ENCODE measurements around the gene MYH9. TPM values are rescaled to one million over a fixed set of nuclear protein-coding genes. Genes with fewer than 3 reads are reported as not detected.

The MYH9 gene
- total RNA-seq, 2 experiments from 2014 or later: 112 to 223 TPM

DNA sequence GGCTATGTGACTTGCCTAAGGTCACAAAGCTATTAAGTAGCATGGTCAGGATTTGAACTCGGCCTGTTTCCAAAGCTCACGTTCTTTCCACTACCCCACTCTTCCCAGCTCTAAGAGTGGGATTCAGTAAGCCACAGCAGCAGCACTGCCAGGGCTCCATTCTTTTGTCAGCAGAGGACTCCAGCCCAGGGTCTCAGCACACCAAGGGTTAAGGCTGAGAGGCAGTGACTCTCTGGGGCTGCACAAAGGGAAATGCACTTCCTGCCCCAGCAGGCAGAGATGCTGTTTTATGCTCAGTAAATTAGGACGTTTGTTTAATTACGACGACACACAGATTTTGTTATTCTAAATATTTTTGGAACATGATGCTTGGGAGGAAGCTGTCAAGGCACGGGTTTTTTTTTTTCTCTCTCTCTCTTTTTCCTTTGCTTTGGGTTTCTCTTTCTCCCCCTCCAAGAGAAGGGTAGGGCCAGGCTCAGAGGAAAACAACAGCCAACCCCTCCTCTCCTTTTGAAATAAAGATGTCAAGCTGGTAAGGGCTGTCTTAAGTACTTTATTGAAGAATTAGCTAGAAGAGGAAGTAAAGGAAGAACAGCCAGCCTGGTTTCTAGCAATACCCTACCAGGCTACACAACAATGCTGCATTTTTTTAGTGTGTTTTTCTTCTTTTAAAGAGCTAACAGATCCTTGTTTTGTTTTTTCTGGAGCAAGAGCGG lies 2.8 kb downstream of the MYH9 start:
- Histone ChIP-seq H4K20me1 (ENCODE audit: insufficient read depth, low read length) (peaks cover 24% of the 10 kb centered on the region), H2AFZ (ENCODE audit: low read length) (no peak overlapping the region), H3K36me3 (ENCODE audit: insufficient read depth, low read length) (peaks cover 46% of the 10 kb centered on the region), H3K9me2 (ENCODE audit: insufficient read depth, low read length) (no peaks in the 10 kb centered on the region), H3K79me2 (ENCODE audit: insufficient read depth, low read depth, low read length) (peaks cover 86% of the 10 kb centered on the region), H3K9me3 (ENCODE audit: low read length) (no peaks in the 10 kb centered on the region), H3K4me1 (ENCODE audit: insufficient read depth, low read length, poor library complexity, severe bottlenecking) (peaks cover 70% of the 10 kb centered on the region), H3K27ac (ENCODE audit: low read depth, low read length, poor library complexity, severe bottlenecking) (peak overlapping the region; percentile 93), H3K4me3 (ENCODE audit: low read depth, low read length, poor library complexity, severe bottlenecking) (peak overlapping the region; percentile 86), H3K4me2 (ENCODE audit: low read length) (peak overlapping the region; percentile 97)
- ChIA-PET CTCF (ENCODE audit: unreplicated experiment) (no interaction called here), POLR2A (interaction anchor here (0.7 to 1.3 kb wide), 3 partner anchors 20 to 101 kb away, joined by 3 to 4 read pairs (median 3); no protein-coding TSS in a partner anchor)
- BruUV-seq (replicated peaks): TSS peak; percentile 55
- DNase-seq (ENCODE audit: low spot score): peak; percentile 79
- intact Hi-C loops (cut with micrococcal nuclease; ENCODE audit: unreplicated experiment): loop anchor here (1.0 to 5.0 kb wide), 4 partner anchors 53 to 368 kb away; no protein-coding TSS in a partner anchor
- TF ChIP-seq, protein P1, sequence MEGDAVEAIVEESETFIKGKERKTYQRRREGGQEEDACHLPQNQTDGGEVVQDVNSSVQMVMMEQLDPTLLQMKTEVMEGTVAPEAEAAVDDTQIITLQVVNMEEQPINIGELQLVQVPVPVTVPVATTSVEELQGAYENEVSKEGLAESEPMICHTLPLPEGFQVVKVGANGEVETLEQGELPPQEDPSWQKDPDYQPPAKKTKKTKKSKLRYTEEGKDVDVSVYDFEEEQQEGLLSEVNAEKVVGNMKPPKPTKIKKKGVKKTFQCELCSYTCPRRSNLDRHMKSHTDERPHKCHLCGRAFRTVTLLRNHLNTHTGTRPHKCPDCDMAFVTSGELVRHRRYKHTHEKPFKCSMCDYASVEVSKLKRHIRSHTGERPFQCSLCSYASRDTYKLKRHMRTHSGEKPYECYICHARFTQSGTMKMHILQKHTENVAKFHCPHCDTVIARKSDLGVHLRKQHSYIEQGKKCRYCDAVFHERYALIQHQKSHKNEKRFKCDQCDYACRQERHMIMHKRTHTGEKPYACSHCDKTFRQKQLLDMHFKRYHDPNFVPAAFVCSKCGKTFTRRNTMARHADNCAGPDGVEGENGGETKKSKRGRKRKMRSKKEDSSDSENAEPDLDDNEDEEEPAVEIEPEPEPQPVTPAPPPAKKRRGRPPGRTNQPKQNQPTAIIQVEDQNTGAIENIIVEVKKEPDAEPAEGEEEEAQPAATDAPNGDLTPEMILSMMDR (conservative IDR thresholded peaks at IDR 0.05; ENCODE audit: low read length): no peak

DNA sequence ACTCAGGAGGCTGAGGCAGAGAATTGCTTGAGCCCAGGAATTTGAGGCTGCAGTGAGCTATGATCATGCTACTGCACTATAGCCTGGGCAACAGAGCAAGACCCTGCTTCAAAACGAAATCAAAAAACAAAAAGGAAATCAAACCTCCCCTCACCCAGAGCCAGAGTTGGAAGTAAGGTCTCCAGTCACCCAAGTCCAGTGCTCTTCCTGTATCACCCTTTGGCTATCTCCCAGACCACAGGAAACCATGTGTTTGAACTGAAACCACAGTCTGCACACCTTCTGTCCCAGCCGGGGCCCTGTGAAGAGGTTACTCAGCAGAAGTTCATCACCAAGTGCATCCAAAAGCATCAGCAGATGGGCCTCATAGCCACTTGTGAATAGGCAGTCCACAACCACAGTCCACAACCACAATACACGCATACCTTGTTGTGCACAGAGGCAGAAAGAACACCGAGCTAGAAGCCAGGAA lies 4.6 kb downstream of the MYH9 start:
- peak overlapping the region; percentile 56 for H3K27ac ChIP-seq (ENCODE audit: low read depth, low read length, poor library complexity, severe bottlenecking)
- DNase-seq (ENCODE audit: low spot score): peak; percentile 77
- H3K79me2 ChIP-seq (ENCODE audit: insufficient read depth, low read depth, low read length): peaks cover 93% of the 10 kb centered on the region
- peaks cover 24% of the 10 kb centered on the region for H4K20me1 ChIP-seq (ENCODE audit: insufficient read depth, low read length)
- H3K9me2 ChIP-seq (ENCODE audit: insufficient read depth, low read length): no peaks in the 10 kb centered on the region
- peaks cover 5% of the 10 kb centered on the region; the same call in 1 of the 2 replicates for H3K9me3 ChIP-seq (ENCODE audit: low read length)
- H3K4me3 ChIP-seq (ENCODE audit: low read depth, low read length, poor library complexity, severe bottlenecking): peak overlapping the region; percentile 46
- POLR2A ChIA-PET: interaction anchor here (0.6 kb wide), 1 partner anchor 24 kb away, joined by 4 read pairs; no protein-coding TSS in a partner anchor
- peak overlapping the region; percentile 73 for H3K4me2 ChIP-seq (ENCODE audit: low read length)
- intact Hi-C loops (cut with micrococcal nuclease; ENCODE audit: unreplicated experiment): no loop called here
- no peak overlapping the region for H2AFZ ChIP-seq (ENCODE audit: low read length)
- TF ChIP-seq, protein P1 (conservative IDR thresholded peaks at IDR 0.05; ENCODE audit: low read length): no peak
- TF ChIP-seq EZH2phosphoT487 (IDR thresholded peaks at IDR 0.05; ENCODE audit: borderline replicate concordance, low read depth, low read length): no peak
- CTCF ChIA-PET (ENCODE audit: unreplicated experiment): no interaction called here
- no TSS peak for BruUV-seq (replicated peaks)
- H3K4me1 ChIP-seq (ENCODE audit: insufficient read depth, low read length, poor library complexity, severe bottlenecking): peaks cover 76% of the 10 kb centered on the region
- H3K36me3 ChIP-seq (ENCODE audit: insufficient read depth, low read length): peaks cover 62% of the 10 kb centered on the region
